GM18867 (cell line): ENCODE measurements around the gene WRAP73.

Experiments used
- ATAC-seq: cut with Tn5 transposase; IDR thresholded peaks from one replicate; pipeline ENCODE4 v1.9.1; 2021; ENCODE audit warnings: mild to moderate bottlenecking, moderate library complexity; ENCODE audit not compliant: unreplicated experiment

The WRAP73 gene

DNA sequence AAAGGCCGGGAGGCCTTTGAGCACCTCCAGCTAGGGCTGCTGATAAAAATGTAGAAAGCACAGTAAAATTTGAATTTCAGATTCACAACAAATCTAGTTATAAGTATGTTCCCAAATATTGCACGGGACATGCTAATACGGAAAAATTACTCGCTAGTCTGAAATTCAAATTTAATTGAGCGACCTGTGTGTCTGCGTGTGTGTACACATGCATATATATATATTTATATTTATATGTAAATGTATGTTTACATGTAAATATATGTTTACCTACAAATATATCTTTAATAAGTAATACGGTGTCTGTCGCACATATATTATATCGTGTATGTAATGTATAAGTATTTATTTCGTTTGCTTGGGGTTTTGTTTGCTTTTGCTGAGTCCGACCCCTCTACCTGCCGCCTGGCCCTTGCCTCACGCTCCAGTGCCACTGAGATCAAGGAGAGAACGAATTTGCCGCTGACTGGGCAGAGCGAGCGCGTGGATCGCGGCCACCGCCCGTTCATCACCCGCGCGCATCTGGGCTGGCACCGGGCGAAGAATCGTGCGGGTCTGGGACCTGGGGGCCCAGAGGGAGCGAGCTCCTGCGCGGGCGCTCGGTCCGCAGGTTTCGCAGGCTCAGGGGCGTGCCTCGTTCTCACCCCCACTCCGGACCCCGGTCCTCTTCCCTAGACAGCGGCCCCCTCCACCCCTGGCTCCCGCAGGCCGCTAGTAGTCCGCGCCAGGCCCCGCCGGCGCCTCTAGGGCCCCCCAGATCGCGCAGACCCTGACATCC lies 534 bp upstream of the WRAP73 start:
- no peak for ATAC-seq

DNA sequence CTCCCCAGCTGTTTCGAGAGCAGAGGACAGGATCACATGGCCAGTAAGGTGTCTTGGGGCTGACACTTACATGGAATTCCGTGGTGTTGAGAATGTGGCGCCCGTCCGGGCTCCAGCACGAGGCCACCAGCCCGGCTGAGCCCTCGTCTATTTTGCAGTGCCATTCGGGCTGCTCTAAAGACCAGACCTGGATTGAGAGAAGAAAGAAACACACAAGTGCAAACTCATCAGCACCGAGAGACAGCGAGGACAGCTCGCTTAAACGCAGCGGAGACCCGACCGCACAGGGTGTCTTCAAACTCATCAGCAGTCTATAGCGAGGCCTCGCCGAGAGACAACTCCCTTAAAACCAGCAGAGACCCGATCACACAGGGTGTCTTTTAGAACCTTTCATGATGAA lies 3.3 kb downstream of the WRAP73 start:
- ATAC-seq: no peak

DNA sequence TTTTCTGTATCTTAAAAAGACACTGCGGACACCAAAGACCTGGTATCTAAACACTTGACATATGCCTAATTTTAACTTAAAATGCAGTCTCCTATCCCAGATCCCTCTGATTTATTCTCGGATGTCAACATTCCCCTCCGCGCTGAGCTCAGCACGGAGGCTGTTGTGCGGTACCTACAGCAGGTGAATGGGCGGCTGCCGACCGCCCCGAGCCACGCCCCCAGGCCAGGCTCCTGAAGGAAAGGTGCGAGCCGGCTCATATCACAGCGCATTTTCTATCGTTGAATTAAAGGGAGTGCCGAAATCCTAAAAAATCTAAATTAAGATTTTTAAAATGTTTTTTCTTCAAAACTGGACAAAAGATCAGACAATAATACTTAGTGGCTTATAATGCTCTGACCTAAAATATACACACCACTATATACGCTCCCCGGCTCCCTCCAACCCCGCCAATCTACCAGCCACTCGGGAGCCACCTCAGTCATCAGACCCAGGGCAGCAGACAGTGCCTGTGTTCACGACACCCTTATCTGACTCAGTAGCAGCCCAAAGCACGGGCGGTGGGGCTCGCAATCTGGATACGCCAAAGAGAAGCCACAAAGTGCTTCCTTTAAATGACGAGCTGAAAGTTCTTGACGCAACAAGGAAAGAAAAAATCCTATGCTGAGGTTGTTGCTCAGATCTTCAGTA lies 4.1 kb downstream of the WRAP73 start:
- ATAC-seq: no peak

DNA sequence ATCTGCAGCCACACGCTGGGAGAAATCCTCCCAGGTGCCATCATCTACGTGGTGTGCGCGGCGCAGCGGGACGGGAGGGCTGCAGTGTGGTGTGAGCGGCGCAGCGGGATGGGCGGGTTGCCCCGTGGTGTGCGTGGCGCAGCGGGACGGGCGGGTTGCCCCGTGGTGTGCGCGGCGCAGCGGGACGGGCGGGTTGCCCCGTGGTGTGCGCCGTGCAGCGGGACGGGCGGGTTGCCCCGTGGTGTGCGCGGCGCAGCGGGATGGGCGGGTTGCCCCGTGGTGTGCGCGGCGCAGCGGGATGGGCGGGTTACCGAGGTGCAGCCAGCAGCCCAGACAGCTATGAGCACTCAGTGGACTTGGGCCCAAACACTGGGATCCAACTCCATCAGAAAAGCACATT lies 4.7 kb downstream of the WRAP73 start:
- no peak for ATAC-seq

DNA sequence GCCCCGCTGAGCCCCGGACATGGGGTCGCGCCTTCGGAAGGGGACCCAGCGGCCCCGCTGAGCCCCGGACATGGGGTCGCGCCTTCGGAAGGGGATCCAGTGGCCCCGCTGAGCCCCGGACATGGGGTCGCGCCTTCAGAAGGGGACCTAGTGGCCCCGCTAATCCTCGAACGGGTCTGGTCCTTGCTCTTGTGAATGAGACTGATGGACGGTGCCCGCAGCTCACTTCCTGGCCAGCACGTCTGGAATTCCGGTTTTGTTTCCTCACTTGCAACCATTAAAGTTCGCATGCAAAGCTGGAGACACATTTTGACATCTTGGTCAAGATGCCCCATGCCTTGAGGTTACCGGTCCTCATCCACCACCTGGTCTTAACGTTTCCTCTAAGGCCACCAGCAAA lies 5.6 kb downstream of the WRAP73 start:
- no peak for ATAC-seq

- ATAC-seq: no peak
These were observed 6.8 kb downstream of the WRAP73 start for GRCh38 chr1:3642919-3643675.

DNA sequence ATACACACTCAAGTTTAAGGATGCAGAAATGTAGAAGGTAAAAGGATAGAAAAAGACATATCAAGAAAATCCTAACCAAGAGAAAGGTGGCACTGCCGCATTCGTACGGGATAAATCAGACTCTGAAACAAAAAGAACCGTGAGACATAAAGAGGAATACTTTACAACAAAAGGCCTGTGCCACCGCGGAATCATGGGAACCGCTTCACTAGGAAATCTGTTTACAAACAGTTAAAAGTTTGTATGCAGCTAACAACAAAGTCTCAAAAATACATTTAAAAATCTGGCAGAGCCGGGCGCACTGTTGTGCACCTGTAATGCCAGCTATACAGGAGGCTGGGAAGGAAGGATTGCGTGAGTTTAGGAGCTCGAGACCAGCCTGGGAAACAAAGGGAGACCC lies 8.1 kb downstream of the WRAP73 start:
- no peak for ATAC-seq

DNA sequence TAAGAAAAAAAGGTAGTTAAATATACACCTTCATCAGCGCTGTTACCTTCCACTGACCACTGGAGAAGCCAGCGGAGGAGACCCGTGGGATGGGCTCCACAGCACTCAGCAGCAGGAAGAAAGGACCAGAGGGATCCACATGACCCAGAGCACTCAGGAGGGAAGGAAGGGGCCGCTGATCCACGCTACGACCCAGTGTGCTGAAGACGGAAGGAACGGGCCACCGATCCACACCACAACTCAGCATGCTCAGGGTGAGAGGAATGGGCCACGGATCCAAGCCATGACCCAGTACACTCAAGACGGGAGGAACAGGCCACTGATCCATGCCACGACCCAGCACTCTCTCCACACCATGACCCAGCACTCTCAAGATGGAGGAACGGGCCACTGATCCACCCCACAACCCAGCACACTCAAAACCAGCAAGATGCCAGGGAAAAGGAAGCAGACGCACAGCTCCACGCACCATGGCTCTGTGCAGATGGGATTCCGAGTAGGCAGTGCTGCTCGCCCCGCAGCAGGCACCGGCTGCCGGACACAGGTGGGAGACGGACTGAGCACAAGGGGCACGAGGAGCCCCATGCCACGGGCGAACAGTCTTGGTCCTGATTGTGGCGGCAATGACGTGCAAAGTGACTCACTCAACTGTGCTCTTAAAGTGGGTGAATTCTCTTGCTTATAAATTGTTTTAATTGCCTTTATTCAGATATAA lies 8.7 kb downstream of the WRAP73 start:
- ATAC-seq: no peak

DNA sequence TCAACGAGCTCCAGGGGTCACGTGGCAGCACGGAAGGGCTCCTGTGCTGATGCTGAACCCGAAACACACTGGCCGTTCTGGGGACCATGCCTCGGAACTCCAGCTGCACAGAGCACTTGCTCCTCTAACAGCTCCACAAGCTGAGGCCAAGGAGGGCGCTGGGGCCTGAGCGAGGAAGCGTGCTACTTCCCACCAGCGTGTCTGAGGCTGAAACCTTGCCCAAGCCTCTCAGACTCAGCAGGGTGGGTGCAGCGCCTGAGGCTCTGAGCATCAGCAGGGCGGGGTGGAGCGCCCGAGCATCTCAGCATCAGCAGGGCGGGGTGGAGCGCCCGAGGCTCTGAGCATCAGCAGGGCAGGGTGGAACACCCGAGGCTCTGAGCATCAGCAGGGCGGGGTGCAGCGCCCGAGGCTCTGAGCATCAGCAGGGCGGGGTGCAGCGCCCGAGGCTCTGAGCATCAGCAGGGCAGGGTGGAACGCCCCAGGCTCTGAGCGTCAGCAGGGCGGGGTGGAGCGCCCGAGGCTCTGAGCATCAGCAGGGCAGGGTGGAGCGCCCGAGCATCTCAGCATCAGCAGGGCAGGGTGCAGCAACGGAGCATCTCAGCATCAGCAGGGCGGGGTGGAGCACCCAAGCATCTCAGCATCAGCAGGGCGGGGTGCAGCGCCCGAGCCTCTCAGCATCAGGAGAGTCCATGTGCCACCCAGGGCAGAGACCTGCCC lies 9.6 kb downstream of the WRAP73 start:
- no peak for ATAC-seq

DNA sequence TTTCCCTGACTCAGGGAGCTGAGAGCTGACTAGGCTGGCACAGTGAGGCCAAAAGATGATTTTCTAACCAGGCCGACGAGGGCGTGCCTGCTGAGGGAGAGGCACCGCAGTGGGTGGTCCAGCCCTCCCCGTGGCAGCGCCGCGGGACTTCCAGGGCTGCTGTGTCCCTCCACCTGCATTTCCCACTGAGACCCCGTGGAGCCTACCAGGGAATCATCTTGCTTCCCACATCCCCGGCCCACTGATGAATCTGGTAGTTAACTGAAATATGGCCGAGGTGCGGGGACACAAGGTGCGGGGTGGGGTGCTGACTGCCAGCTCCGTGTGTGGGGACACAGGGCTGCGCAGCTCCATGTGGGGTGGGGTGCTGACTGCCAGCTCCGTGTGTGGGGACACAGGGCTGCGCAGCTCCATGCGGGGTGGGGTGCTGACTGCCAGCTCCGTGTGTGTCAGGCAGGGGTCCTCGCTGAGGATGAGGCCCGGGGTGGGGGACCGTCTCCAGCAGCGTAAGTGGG lies 10.4 kb downstream of the WRAP73 start:
- no peak for ATAC-seq

GRCh38 chr1:3638676-3639075 lies 11.2 kb downstream of the WRAP73 start:
- ATAC-seq: no peak

DNA sequence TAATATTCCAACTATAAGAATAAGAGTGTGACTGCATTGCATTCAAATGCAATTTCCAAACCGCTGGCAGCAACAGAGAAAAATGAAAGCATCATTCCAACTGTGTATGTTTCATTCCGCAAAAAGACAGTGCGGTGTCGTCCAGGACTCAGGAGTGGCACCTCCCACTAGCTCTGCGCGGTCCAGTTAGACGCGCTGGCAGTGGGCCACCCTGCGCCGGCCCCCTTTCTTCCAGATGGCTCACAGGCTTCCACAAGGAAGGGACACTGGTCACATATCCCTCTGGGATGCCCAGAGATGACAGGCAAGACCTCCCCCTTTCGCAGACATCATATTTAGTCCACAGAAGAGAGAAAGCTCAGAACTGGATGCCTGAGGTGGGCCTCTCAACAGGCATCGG lies 11.9 kb downstream of the WRAP73 start:
- ATAC-seq: no peak

DNA sequence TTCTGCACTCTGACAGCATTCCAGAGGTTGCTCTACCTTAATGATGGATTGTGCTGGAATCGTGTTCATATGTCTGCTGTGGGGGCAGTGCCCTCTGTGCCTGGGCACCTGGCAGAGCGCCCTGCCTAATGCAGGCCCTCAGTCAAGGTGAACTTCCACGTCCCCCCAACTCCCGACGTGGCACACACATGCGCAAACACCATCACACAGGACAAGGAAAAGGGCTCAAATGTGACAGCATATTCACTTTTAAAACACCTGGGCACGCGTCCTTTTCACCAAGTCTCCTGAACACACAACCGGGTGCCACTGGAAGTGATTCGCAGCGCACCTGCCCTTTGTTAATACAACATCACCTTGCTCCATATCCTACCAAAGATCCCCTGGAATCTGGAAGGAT lies 13.4 kb downstream of the WRAP73 start:
- ATAC-seq: no peak

DNA sequence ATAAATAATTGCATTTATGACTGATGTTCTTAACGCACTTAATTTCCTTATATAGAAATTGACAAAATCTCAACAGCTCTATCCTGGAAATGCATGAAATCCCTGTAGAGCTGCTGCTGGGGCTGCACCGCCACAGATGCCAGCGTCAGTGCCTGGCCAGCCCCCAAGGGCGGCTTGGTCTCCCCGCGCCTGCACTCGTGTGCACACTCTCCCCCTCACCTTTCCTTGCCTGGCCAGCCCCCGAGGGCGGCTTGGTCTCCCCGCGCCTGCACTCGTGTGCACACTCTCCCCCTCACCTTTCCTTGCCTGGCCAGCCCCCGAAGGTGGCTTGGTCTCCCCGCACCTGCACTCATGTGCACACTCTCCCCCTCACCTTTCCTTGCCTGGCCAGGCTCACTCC lies 13.8 kb downstream of the WRAP73 start:
- ATAC-seq: no peak

GRCh38 chr1:3634059-3634800 lies 15.7 kb downstream of the WRAP73 start:
- ATAC-seq: no peak

DNA sequence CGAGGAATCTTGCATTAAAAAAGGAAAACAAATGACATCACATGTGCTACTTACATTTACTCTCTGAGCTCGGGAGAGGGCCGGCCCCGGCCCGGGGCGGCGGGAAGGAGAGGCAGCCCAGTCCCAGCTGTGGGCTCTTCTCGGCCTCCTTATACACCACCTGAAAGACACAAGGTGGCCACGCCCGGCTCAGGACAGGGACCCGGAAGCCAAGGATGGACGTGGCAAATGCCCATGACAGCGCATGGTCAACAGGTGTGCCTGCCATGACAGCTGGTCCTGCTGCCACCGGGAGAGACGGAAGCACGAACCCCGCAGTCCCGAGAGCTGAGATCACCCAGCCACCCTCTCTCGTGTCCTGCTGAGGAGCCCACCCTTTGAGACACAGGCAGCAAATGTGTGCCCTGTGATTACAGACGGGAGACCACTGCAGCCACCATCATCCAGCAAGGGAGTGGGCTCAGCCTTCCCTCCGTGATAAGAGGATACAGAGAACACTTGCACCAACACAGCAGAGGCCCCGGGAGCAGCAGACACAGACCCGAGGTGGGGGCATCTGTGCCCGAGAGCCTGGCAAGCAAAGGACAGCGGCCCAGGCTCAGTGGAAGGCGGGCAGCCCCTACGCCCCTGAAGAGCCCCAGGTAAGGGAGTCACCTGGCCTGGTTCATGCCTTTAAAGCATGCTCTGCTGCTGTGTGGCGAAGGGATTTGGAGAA lies 16.4 kb downstream of the WRAP73 start:
- ATAC-seq: no peak

GRCh38 chr1:3632716-3633343 lies 17.1 kb downstream of the WRAP73 start:
- ATAC-seq: no peak

DNA sequence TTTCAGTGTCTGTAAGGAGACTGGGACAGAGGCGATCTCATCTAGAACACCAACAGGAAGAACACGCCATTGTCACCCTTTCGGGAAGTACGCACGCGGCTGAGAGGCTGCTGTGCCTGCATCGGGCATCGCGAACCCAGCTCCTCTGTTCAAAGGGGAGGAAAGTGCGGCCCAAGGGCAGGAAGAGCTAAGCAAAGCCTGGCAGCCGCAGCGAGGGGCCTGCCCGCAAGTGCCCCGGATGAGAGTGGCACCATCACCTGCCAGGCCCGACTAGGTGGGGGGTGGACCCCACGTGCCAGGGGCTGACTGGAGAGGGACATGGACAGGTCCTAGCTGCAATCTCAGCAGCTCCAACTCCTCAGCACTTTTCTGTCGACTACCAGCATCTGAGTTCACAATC lies 17.6 kb downstream of the WRAP73 start:
- ATAC-seq: no peak
